ENCODE measurements around the gene OR2A25.

Gene OR2A25

DNA sequence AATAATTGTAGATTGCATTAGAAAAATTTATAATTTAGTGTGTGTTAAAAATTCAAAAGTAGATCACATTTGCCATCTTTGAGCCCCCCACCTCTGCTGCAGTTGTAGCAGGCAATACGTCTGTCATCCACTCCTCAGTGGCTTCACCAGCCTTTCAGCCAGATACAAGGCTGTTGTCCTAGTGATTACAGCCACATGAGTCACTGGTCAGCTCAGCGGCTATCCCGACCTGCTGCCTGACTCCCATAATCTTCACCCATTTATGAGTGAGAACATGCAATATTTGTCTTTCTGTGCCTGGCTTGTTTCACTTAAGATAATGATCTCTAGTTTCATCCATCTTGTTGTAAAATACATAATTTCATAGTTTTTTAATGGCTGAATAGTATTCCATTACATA, 11.7 kb upstream of the OR2A25 start:
- no peak for DNase-seq
- in situ Hi-C loops (cut with MboI; ENCODE audit: low pct_unique_long_range_greater_than_20kb, low sequenced_read_pairs) = no loop called here

- in situ Hi-C loops (cut with MboI; ENCODE audit: low pct_unique_long_range_greater_than_20kb, low sequenced_read_pairs) = no loop called here
- DNase-seq = no peak
These were observed 5.9 kb upstream of the OR2A25 start for GRCh38 chr7:144063710-144064109.

DNA sequence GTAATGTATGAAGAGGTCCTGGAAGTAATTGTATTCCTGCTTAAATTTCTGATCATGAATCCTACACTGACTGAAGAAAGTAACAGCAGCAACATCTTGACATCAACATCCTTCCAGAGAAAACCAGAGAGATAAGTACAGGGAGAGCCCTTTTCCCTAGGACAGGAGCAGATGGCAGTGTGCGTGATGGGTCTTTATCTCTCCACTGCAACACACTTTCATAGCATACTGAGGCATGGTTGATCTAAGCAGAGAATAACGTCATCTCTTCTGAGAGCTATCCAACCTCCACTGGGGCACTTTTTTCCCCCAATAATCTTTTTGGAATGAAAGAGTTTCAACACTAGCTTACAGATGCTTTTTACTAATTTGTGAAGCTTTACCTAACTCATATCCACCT, 342 bp downstream of the OR2A25 start:
- in situ Hi-C loops (cut with MboI; ENCODE audit: low pct_unique_long_range_greater_than_20kb, low sequenced_read_pairs) = no loop called here
- no peak for DNase-seq

GRCh38 chr7:144074374-144074773, 4.8 kb downstream of the OR2A25 start:
- no peak for DNase-seq
- in situ Hi-C loops (cut with MboI; ENCODE audit: low pct_unique_long_range_greater_than_20kb, low sequenced_read_pairs) = no loop called here

DNA sequence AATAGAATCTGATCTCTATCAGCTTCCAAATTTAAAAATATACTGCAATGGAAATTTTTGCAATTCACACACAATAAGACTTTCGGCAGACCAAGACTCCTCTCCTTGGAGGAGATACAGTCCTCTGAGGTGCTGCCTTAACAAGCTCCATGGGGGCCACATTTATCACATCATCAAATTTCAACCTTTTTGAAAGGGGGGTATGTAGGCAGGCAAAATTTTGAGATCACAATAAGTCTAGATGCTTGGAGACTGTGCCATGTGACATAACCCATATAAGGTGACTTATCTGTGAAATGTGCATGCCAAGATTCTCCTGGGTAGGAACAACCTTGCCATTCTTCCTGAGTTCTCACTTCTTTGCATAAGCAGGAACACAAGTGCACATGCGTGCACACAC, 16.4 kb downstream of the OR2A25 start, which contains the start of gene OR2A12:
TSS of gene OR2A12 (plus strand) at position 301 of the 400 bp plus-strand sequence. CDS start 8,830 bp downstream, outside the sequence.
- in situ Hi-C loops (cut with MboI; ENCODE audit: low pct_unique_long_range_greater_than_20kb, low sequenced_read_pairs) = no loop called here
- DNase-seq = no peak

DNA sequence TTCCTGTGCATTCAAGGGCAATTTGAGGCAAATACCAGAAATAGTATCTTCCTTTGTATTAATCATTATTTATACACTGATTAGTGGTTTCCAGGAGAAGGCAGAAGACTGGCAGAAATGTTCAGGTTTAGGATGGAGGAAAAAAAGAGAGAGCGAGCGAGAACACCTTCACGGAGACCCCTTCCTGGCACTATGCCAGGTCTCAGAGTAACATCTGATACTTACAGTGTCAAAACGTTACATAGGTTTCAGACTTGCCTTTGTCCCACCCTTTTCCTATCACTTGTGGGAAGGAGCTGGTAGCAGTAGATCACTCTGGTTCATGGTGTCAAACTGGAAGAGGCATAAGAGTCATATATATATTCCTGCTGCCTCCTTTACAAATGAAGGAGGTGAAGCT, 17.1 kb downstream of the OR2A25 start:
- no peak for DNase-seq
- in situ Hi-C loops (cut with MboI; ENCODE audit: low pct_unique_long_range_greater_than_20kb, low sequenced_read_pairs) = no loop called here

GRCh38 chr7:144087230-144087629, 17.6 kb downstream of the OR2A25 start:
- in situ Hi-C loops (cut with MboI; ENCODE audit: low pct_unique_long_range_greater_than_20kb, low sequenced_read_pairs) = no loop called here
- DNase-seq = no peak

GRCh38 chr7:144090667-144091066, 21.1 kb downstream of the OR2A25 start:
- in situ Hi-C loops (cut with MboI; ENCODE audit: low pct_unique_long_range_greater_than_20kb, low sequenced_read_pairs) = no loop called here

DNA sequence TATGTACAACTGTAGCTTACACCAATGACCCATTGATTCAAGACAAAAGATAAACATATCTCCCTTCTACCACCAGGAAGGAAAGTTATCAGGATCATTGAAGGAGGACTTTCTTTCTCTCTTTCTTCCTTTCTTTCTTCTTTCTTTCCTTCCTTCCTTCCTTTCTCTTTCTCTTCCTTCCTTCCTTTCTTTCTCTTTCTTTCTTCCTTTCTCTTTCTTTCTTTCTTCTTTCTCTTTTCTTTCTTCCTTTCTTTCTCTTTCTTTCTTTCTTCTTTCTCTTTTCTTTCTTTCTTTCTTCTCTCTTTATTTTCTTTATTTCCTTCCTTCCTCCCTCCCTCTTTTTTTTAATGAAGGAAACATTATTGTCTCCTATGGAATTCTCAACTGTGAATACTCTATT, 29.2 kb downstream of the OR2A25 start:
- in situ Hi-C loops (cut with MboI; ENCODE audit: low pct_unique_long_range_greater_than_20kb, low sequenced_read_pairs) = no loop called here
- DNase-seq = no peak

More at GRCh38 chr7:144090667-144091066, 21.1 kb downstream of the OR2A25 start:
- no peak for DNase-seq

DNA sequence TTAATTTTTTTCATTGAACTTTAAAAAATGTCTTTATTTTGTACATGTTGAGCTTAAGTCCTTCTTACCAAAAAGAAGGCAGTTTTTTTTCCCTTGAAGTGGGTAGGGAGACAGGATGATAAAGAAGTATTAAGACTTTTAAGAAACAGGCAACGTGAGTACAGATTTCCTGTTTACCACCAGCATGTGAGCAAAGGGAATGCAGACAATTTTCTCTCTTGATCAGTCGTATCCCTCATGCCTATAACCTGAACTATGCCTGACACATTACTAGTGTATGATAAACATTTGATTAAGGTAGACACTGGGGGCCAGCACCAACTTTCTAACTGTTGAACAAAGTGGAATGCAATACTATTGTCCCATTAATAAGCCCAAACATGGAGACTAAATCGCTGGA, 31.0 kb downstream of the OR2A25 start:
- DNase-seq = no peak
- in situ Hi-C loops (cut with MboI; ENCODE audit: low pct_unique_long_range_greater_than_20kb, low sequenced_read_pairs) = no loop called here

- in situ Hi-C loops (cut with MboI; ENCODE audit: low pct_unique_long_range_greater_than_20kb, low sequenced_read_pairs) = no loop called here
- no peak for DNase-seq
These were observed 32.4 kb downstream of the OR2A25 start for GRCh38 chr7:144102041-144102440.

DNA sequence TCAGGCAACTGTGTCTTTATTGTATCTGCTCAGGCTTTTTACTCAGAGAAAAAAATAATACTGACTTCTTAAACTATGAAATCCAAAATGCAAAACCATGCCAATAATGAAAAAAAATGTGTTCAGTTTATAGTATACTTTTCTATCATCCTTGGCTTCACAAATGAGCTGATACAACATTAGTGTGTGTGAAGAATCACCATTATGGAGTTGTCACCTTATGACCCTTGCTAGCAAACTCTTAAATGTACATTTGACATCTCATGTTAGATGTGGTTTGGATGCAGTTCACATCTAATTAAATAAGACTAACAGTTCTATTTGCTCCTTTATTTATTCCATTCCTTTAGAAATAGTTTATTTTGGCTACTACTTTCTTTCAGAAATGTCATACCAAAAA, 35.6 kb downstream of the OR2A25 start:
- in situ Hi-C loops (cut with MboI; ENCODE audit: low pct_unique_long_range_greater_than_20kb, low sequenced_read_pairs) = no loop called here
- DNase-seq = no peak

DNA sequence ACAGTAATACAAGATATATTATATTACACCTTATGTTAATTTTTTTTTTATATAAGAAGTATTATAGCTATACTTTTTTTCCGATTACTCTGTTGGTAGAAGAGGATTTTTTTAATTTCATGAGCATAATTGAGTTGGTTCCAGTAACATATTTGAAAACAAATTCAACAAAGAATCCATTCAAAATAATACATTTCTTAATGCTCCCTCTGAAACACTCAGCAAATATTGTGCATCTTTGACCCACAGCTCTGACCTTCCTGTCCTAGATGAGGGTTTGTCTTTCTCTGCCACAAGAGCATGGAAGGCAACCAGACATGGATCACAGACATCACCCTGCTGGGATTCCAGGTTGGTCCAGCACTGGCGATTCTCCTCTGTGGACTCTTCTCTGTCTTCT, 39.7 kb downstream of the OR2A25 start, which contains the start of gene OR2A2:
TSS of gene OR2A2 (plus strand) at position 301 of the 400 bp plus-strand sequence. CDS start at position 301, 0 bp downstream.
- DNase-seq = no peak
- in situ Hi-C loops (cut with MboI; ENCODE audit: low pct_unique_long_range_greater_than_20kb, low sequenced_read_pairs) = no loop called here

- in situ Hi-C loops (cut with MboI; ENCODE audit: low pct_unique_long_range_greater_than_20kb, low sequenced_read_pairs) = no loop called here
- no peak for DNase-seq
These were observed 40.7 kb downstream of the OR2A25 start for GRCh38 chr7:144110272-144110671.

- in situ Hi-C loops (cut with MboI; ENCODE audit: low pct_unique_long_range_greater_than_20kb, low sequenced_read_pairs) = no loop called here
These were observed 44.0 kb downstream of the OR2A25 start for GRCh38 chr7:144113651-144114050.

DNA sequence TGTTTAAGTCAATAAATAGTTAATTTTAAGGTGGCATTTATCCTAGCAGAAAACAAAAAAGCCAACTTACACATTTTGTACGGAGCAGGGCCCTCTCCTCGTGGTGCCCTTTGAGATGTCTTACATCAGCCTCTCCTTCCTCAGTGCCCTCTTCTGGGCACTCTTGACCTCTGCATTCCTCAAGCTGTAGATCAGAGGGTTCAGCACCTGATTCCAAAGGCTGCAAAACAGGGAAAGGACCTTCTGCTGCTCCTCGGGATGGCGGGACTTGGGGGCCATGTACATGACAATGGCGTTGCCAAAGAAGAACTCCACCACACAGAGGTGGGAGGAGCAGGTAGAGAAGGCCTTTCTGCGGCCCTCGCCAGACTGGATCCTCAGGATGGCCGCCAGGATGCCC, 48.7 kb downstream of the OR2A25 start:
- in situ Hi-C loops (cut with MboI; ENCODE audit: low pct_unique_long_range_greater_than_20kb, low sequenced_read_pairs) = no loop called here
- DNase-seq = no peak

More at GRCh38 chr7:144113651-144114050, 44.0 kb downstream of the OR2A25 start:
- DNase-seq = no peak

- DNase-seq = no peak
- in situ Hi-C loops (cut with MboI; ENCODE audit: low pct_unique_long_range_greater_than_20kb, low sequenced_read_pairs) = no loop called here
These were observed 53.3 kb downstream of the OR2A25 start, which contains the start of gene OR2A14 for GRCh38 chr7:144122876-144123275. Gene OR2A14 (plus strand): TSS chr7:144123176. CDS start chr7:144129113, 5,937 bp downstream.

Data from KBM-7 (cell line).